HFFc6 (cell line): ENCODE measurements around the gene KDM5B. TPM values are rescaled to one million over a fixed set of nuclear protein-coding genes. Genes with fewer than 3 reads are reported as not detected.

ENCODE experiments used
- DNase-seq: peaks from one replicate; pipeline ENCODE4 v3.0.0-alpha.2; 2018
- H3K27ac Mint-ChIP-seq: 2 replicates; pipeline ENCODE4 v1.8.0; 2020; ENCODE audit warnings: mild to moderate bottlenecking, mixed read lengths
- H3K27me3 Mint-ChIP-seq: 2 replicates; pipeline ENCODE4 v1.8.0; 2021; ENCODE audit warnings: mild to moderate bottlenecking, moderate library complexity, mixed read lengths; ENCODE audit not compliant: insufficient read depth
- H3K36me3 Mint-ChIP-seq: 2 replicates; pipeline ENCODE4 v1.8.0; 2021; ENCODE audit warnings: low read depth, mixed read lengths
- H3K4me1 Mint-ChIP-seq: 2 replicates; pipeline ENCODE4 v1.8.0; 2020; ENCODE audit warnings: low read depth, mixed read lengths
- H3K4me3 Mint-ChIP-seq: 2 replicates; pipeline ENCODE4 v1.8.0; 2020; ENCODE audit warnings: mild to moderate bottlenecking, moderate library complexity, mixed read lengths
- H3K9me3 Mint-ChIP-seq: 2 replicates; pipeline ENCODE4 v1.8.0; 2020; ENCODE audit warnings: mild to moderate bottlenecking, mixed read lengths
- CTCF ChIP-seq: fragments of 200-600 bp; sonication (generic); IDR thresholded peaks from 2 replicates; pipeline ENCODE4 v1.5.0; 2021; ENCODE audit warnings: antibody characterized with exemption, mild to moderate bottlenecking
- total RNA-seq, 6 experiments: library from RNA; stranded (reverse); fragmentation: NEBNext Ultra II Directional; extraction: Animal tissue kit (Norgen Biotek cat#: 25700); gene quantifications; 2 replicates in 1 of 6; 3 replicates in 5 of 6; pipeline ENCODE4 v1.2.3, GENCODE V29; 2021

The KDM5B gene
- total RNA-seq, 6 experiments from 2014 or later, result 48.1 to 65.5 (median 53.5) TPM

DNA sequence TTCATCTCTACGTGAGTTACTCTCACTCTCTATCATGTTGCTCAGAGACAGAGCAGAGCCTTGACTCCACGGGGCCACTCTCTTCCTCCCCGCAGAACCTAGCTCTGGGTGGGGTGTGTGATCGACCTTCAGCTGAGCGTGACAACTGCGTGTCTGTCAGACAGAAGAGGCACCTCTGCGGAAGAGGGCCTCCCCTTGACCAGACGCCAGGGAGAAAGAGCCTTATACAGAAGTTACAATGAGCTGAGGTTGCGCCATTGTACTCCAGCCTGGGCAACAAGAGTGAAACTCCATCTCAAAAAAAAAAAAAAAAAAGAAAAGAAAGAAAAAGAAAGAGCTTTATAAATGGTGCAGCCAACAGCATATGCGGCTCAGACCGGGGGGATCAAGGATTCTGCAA lies 120.9 kb downstream of the KDM5B start:
- H3K27ac Mint-ChIP-seq, result no peak overlapping the region
- peaks cover 61% of the 10 kb centered on the region for H3K27me3 Mint-ChIP-seq
- DNase-seq, result no peak
- no peaks in the 10 kb centered on the region for H3K36me3 Mint-ChIP-seq
- no peak for TF ChIP-seq CTCF
- no peaks in the 10 kb centered on the region for H3K9me3 Mint-ChIP-seq
- no peaks in the 10 kb centered on the region for H3K4me1 Mint-ChIP-seq
- H3K4me3 Mint-ChIP-seq, result no peak overlapping the region

- H3K4me3 Mint-ChIP-seq, result no peak overlapping the region
- H3K27me3 Mint-ChIP-seq, result peaks cover 63% of the 10 kb centered on the region
- H3K27ac Mint-ChIP-seq, result no peak overlapping the region
- H3K9me3 Mint-ChIP-seq, result no peaks in the 10 kb centered on the region
- H3K36me3 Mint-ChIP-seq, result no peaks in the 10 kb centered on the region
- H3K4me1 Mint-ChIP-seq, result no peaks in the 10 kb centered on the region
- no peak for DNase-seq
- TF ChIP-seq CTCF, result no peak
These were observed 122.6 kb downstream of the KDM5B start for GRCh38 chr1:202685641-202686040.

- H3K27me3 Mint-ChIP-seq, result peaks cover 64% of the 10 kb centered on the region
- TF ChIP-seq CTCF, result no peak
These were observed 123.5 kb downstream of the KDM5B start for GRCh38 chr1:202684716-202685115.

GRCh38 chr1:202683029-202683428 lies 125.2 kb downstream of the KDM5B start:
- H3K36me3 Mint-ChIP-seq, result no peaks in the 10 kb centered on the region
- peaks cover 5% of the 10 kb centered on the region; the same call in 1 of the 2 replicates for H3K9me3 Mint-ChIP-seq
- H3K4me1 Mint-ChIP-seq, result no peaks in the 10 kb centered on the region
- no peak overlapping the region for H3K27ac Mint-ChIP-seq
- no peak for DNase-seq
- H3K27me3 Mint-ChIP-seq, result peaks cover 63% of the 10 kb centered on the region
- H3K4me3 Mint-ChIP-seq, result no peak overlapping the region
- TF ChIP-seq CTCF, result no peak

More at GRCh38 chr1:202684716-202685115, 123.5 kb downstream of the KDM5B start:
- Mint-ChIP-seq H3K27ac (no peak overlapping the region), H3K9me3 (no peaks in the 10 kb centered on the region), H3K36me3 (no peaks in the 10 kb centered on the region), H3K4me3 (no peak overlapping the region), H3K4me1 (no peaks in the 10 kb centered on the region)
- DNase-seq, result no peak

DNA sequence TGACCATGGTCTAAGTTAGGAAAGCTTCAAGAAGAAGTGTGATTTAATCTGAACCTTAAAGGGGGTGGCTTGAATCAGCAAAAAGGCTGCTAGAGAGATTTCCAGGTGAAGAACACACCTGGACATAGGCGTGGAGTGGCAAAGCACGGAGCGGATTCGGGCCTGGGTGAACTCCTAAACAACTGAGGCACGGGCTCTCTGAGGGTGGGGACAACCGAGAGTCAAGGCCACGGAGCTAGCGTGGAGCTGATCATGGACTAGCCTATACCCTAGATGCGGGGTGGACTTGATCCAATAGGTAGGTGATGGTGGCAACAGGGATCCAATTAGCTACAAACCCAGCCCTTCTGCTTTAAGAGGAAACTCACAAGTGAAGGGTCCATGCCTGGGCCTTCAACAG lies 125.7 kb downstream of the KDM5B start:
- Mint-ChIP-seq H3K4me1 (no peaks in the 10 kb centered on the region), H3K27me3 (peaks cover 65% of the 10 kb centered on the region), H3K36me3 (no peaks in the 10 kb centered on the region), H3K27ac (no peak overlapping the region), H3K9me3 (peaks cover 8% of the 10 kb centered on the region; the same call in 1 of the 2 replicates), H3K4me3 (no peak overlapping the region)
- DNase-seq, result no peak
- no peak for TF ChIP-seq CTCF
